WTC11 (cell line): ENCODE results near the gene CCDC9. TPM values are rescaled to one million over a fixed set of nuclear protein-coding genes. Genes with fewer than 3 reads are reported as not detected.

Experiments
- CDX4 ChIP-seq: fragments of 250-450 bp; sonication (Bioruptor Pico); IDR thresholded peaks from 2 replicates; pipeline ENCODE4 v1.9.0; 2021; ENCODE audit warnings: moderate library complexity, mild to moderate bottlenecking, inconsistent platforms, borderline replicate concordance
- FOXK1 ChIP-seq: sonication (generic); formaldehyde crosslinking; IDR thresholded peaks from 2 replicates; pipeline ENCODE4 v1.8.0; 2022; ENCODE audit warnings: mild to moderate bottlenecking, moderate library complexity, missing genetic modification reagents
- microRNA-seq: library from miRNA; unstranded; fragments of <30 nt; microRNA quantifications from one replicate; pipeline ENCODE4 v1.2.0, GENCODE V29; 2022; ENCODE audit warnings: borderline number of aligned reads
- total RNA-seq: library from RNA; stranded (reverse); gene quantifications from 3 replicates; pipeline ENCODE4 v1.2.3, GENCODE V29; 2021

Gene CCDC9
- total RNA-seq, 1 experiment from 2014 or later, result 37.7 TPM

GRCh38 chr19:47319923-47320871, 63.9 kb downstream of the CCDC9 start (continued):
- no peak for TF ChIP-seq FOXK1
- TF ChIP-seq CDX4, result no peak
- TF ChIP-seq, all 79 proteins: peak for 0

Small RNA genes within 50 kb of the gene (microRNA-seq; reads per million reads assigned to microRNA genes)
- gene MIR3190 (not detected), gene MIR3191 (not detected)

Other genes starting within 250 kb of the CCDC9 start
- gene NPAS1, start 236.7 kb upstream of the CCDC9 start, total RNA-seq, result 6.8 to 11.1 TPM (median 10.3 TPM) in 3 replicates
- 86.2 to 90.3 TPM (median 87.8 TPM) in 3 replicates for gene TMEM160, start 207.9 kb upstream of the CCDC9 start, total RNA-seq
- 67.2 to 75.5 TPM (median 73.2 TPM) in 3 replicates for gene ZC3H4, start 142.7 kb upstream of the CCDC9 start, total RNA-seq
- 215 to 224 TPM (median 221 TPM) in 3 replicates for gene SAE1, start 125.7 kb upstream of the CCDC9 start, total RNA-seq
- 29.4 to 49.5 TPM (median 32.2 TPM) in 3 replicates for gene BBC3, start 25.3 kb upstream of the CCDC9 start, total RNA-seq
- 7.0 to 8.1 TPM (median 7.3 TPM) in 3 replicates for gene INAFM1, start 18.4 kb downstream of the CCDC9 start, total RNA-seq
- gene C5AR1, start 53.3 kb downstream of the CCDC9 start, total RNA-seq, result 0.18 to 0.32 TPM (median 0.28 TPM) in 3 replicates
- gene C5AR2, start 75.7 kb downstream of the CCDC9 start, total RNA-seq, result 0.09 to 0.22 TPM (median 0.14 TPM) in 3 replicates
- gene DHX34, start 92.8 kb downstream of the CCDC9 start, total RNA-seq, result 35.6 to 36.5 TPM (median 35.6 TPM) in 3 replicates
- 38.5 to 51.1 TPM (median 48.4 TPM) in 3 replicates for gene MEIS3, start 163.0 kb downstream of the CCDC9 start, total RNA-seq
- 6.5 to 8.5 TPM (median 6.8 TPM) in 3 replicates for gene SLC8A2, start 215.4 kb downstream of the CCDC9 start, total RNA-seq
- gene KPTN, start 227.7 kb downstream of the CCDC9 start, total RNA-seq, result 24.5 to 30.2 TPM (median 29.5 TPM) in 3 replicates